ENCODE results near the gene EMILIN2. TPM values are rescaled to one million over a fixed set of nuclear protein-coding genes. Genes with fewer than 3 reads are reported as not detected.

Gene EMILIN2
- total and polyA plus RNA-seq, 8 donors = 2.0 to 120 (median 5.7) TPM

GRCh38 chr18:2910751-2911425 lies 64.1 kb downstream of the EMILIN2 start:
- WGBS, 5 donors = 86 to 95% (median 92%) methylated on average over 11 to 13 of the region's 13 CpGs
- Histone ChIP-seq H3K27me3 (peaks cover 0 to 15% (median 0%) of the 10 kb centered on the region in 3 donors), H3K4me1 (peaks cover 14 to 32% (median 20%) of the 10 kb centered on the region in 4 donors), H3K36me3 (peaks cover 16 to 75% (median 70%) of the 10 kb centered on the region in 4 donors), H3K4me3 (no peak overlapping the region), H3K27ac (no peak overlapping the region), H3K9me3 (no peaks in the 10 kb centered on the region)
- DNase-seq = no peak
- no peak for TF ChIP-seq POLR2A (IDR thresholded peaks at IDR 0.05)
- TF ChIP-seq CTCF (IDR thresholded peaks at IDR 0.05) = no peak
- TF ChIP-seq EP300 (IDR thresholded peaks at IDR 0.05) = no peak
- TF ChIP-seq POLR2AphosphoS5 (IDR thresholded peaks at IDR 0.05) = no peak
- intact Hi-C loops (cut with DNase I; ENCODE audit: low total_unique reads) = no loop called here

GRCh38 chr18:2911533-2911932 lies 64.7 kb downstream of the EMILIN2 start:
- intact Hi-C loops (cut with DNase I; ENCODE audit: low total_unique reads) = no loop called here
- Histone ChIP-seq H3K4me1 (peaks cover 10 to 32% (median 18%) of the 10 kb centered on the region in 4 donors), H3K27me3 (peaks cover 0 to 8% (median 0%) of the 10 kb centered on the region in 3 donors), H3K9me3 (no peaks in the 10 kb centered on the region), H3K4me3 (no peak overlapping the region), H3K27ac (no peak overlapping the region), H3K36me3 (peaks cover 16 to 82% (median 77%) of the 10 kb centered on the region in 4 donors)
- DNase-seq = no peak
- 87 to 98% (median 90%) methylated on average over 4 of the region's 4 CpGs for WGBS, 5 donors
- TF ChIP-seq POLR2AphosphoS5 (IDR thresholded peaks at IDR 0.05) (no peak), EP300 (IDR thresholded peaks at IDR 0.05) (no peak), POLR2A (IDR thresholded peaks at IDR 0.05) (no peak), CTCF (IDR thresholded peaks at IDR 0.05) (no peak)

- H3K27ac ChIP-seq = no peak overlapping the region
- TF ChIP-seq CTCF (IDR thresholded peaks at IDR 0.05) = no peak
- no peak for TF ChIP-seq POLR2A (IDR thresholded peaks at IDR 0.05)
- TF ChIP-seq EP300 (IDR thresholded peaks at IDR 0.05) = no peak
- no peak for TF ChIP-seq POLR2AphosphoS5 (IDR thresholded peaks at IDR 0.05)
- no peaks in the 10 kb centered on the region for H3K9me3 ChIP-seq
- peaks cover 6 to 32% (median 16%) of the 10 kb centered on the region in 4 donors for H3K4me1 ChIP-seq
- 93 to 95% (median 95%) methylated on average over 29 of the region's 29 CpGs for WGBS, 5 donors
- no peak for DNase-seq
- intact Hi-C loops (cut with DNase I; ENCODE audit: low total_unique reads) = no loop called here
- H3K4me3 ChIP-seq = no peak overlapping the region
- no peaks in the 10 kb centered on the region for H3K27me3 ChIP-seq
- peaks cover 16 to 90% (median 83%) of the 10 kb centered on the region in 4 donors for H3K36me3 ChIP-seq
These were observed 65.8 kb downstream of the EMILIN2 start for GRCh38 chr18:2912357-2913299.

GRCh38 chr18:2913398-2914005 lies 66.7 kb downstream of the EMILIN2 start:
- TF ChIP-seq POLR2AphosphoS5 (IDR thresholded peaks at IDR 0.05) (no peak), EP300 (IDR thresholded peaks at IDR 0.05) (no peak), POLR2A (IDR thresholded peaks at IDR 0.05) (no peak), CTCF (IDR thresholded peaks at IDR 0.05) (no peak)
- WGBS, 5 donors = 83 to 93% (median 86%) methylated on average over 16 to 17 of the region's 17 CpGs
- Histone ChIP-seq H3K36me3 (peaks cover 16 to 93% (median 90%) of the 10 kb centered on the region in 4 donors), H3K4me3 (no peak overlapping the region), H3K27me3 (no peaks in the 10 kb centered on the region), H3K4me1 (peaks cover 8 to 27% (median 18%) of the 10 kb centered on the region in 4 donors), H3K9me3 (no peaks in the 10 kb centered on the region), H3K27ac (no peak overlapping the region)
- no peak for DNase-seq
- intact Hi-C loops (cut with DNase I; ENCODE audit: low total_unique reads) = no loop called here
